ENCODE measurements around the gene AMBRA1. TPM values are rescaled to one million over a fixed set of nuclear protein-coding genes. Genes with fewer than 3 reads are reported as not detected.

The AMBRA1 gene
- total and polyA plus RNA-seq, 12 donors: 5.2 to 23.3 (median 16.0) TPM

DNA sequence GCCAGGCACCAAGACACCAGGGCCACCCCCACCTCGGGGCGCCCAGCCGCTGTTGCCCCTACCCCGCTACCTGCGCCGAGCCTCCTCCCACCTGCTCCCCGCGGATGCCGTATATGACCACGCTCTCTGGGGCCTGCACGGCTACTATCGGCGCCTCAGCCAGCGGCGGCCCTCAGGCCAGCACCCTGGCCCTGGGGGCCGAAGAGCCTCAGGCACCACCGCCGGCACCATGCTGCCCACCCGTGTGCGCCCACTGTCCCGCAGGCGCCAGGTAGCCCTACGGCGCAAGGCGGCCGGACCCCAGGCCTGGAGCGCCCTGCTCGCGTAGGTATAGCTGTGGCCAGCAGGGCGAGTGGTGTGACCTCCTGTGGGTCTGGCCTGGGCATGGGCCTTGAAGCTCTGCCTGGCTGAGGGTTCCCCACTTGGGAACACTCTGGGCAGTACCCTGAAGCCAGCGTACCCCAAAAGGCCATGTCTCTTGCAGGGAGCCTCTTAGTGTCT lies 227.1 kb downstream of the AMBRA1 start:
- 93% methylated on average over 31 of the region's 31 CpGs for WGBS, 2 donors
- no peak for TF ChIP-seq CTCF (IDR thresholded peaks at IDR 0.05)
- no peak for ATAC-seq
- Histone ChIP-seq H3K4me3 (no peak overlapping the region), H3K27me3 (no peaks in the 10 kb centered on the region), H3K27ac (peak overlapping the region in 5 of 10 donors; percentile 17 to 56 (median 40)), H3K4me1 (peaks cover 18 to 64% (median 51%) of the 10 kb centered on the region in 9 donors), H3K9me3 (no peaks in the 10 kb centered on the region), H3K36me3 (peaks cover 0 to 74% (median 32%) of the 10 kb centered on the region in 9 donors)
- intact Hi-C loops (cut with DNase I): loop anchor here in 1 of 10 donors (2.0 kb wide), 1 partner anchor 14 kb away; no protein-coding TSS in a partner anchor
- peak in 1 of 2 donors; percentile 17 for DNase-seq

DNA sequence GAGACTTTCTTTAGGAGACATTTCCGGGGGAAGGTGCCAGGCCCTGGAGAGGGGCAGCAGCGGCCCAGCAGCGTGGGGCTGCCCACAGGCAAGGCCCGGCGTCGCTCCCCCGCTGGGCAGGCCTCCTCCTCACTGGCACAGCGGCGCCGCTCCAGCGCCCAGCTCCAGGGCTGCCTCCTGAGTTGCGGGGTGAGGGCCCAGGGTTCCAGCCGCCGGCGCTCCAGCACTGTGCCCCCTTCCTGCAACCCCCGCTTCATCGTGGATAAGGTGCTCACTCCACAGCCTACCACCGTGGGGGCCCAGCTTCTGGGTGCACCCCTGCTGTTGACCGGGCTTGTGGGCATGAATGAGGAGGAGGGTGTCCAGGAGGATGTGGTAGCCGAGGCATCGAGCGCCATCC lies 227.6 kb downstream of the AMBRA1 start:
- 93 to 95% methylated on average over 22 of the region's 22 CpGs for WGBS, 2 donors
- ATAC-seq (no peak), DNase-seq (peak in 1 of 2 donors; percentile 15)
- Histone ChIP-seq H3K4me3 (no peak overlapping the region), H3K27me3 (no peaks in the 10 kb centered on the region), H3K27ac (peak overlapping the region in 3 of 10 donors; percentile 5 to 93 (median 21)), H3K36me3 (peaks cover 0 to 69% (median 27%) of the 10 kb centered on the region in 9 donors), H3K9me3 (no peaks in the 10 kb centered on the region), H3K4me1 (peaks cover 18 to 68% (median 54%) of the 10 kb centered on the region in 9 donors)
- intact Hi-C loops (cut with DNase I): loop anchor here in 1 of 10 donors (2.0 kb wide), 1 partner anchor 13 kb away; no protein-coding TSS in a partner anchor
- no peak for TF ChIP-seq CTCF (IDR thresholded peaks at IDR 0.05)

GRCh38 chr11:46364791-46365190 lies 229.0 kb downstream of the AMBRA1 start:
- no peak for TF ChIP-seq CTCF (IDR thresholded peaks at IDR 0.05)
- H3K4me1 ChIP-seq: peaks cover 25 to 78% (median 67%) of the 10 kb centered on the region in 9 donors
- no peak for ATAC-seq
- peak in 1 of 2 donors; percentile 9 for DNase-seq
- H3K9me3 ChIP-seq: no peaks in the 10 kb centered on the region
- H3K27ac ChIP-seq: peak overlapping the region in 7 of 10 donors; percentile 3 to 97 (median 93)
- H3K36me3 ChIP-seq: peaks cover 0 to 54% (median 14%) of the 10 kb centered on the region in 9 donors
- WGBS, 2 donors: 78 to 84% methylated on average over 3 of the region's 3 CpGs
- no peak overlapping the region for H3K4me3 ChIP-seq
- H3K27me3 ChIP-seq: no peaks in the 10 kb centered on the region
- intact Hi-C loops (cut with DNase I): loop anchor here in 1 of 10 donors (5.0 kb wide), 1 partner anchor 127 kb away; no protein-coding TSS in a partner anchor

- 86 to 87% methylated on average over 9 of the region's 9 CpGs for WGBS, 2 donors
- H3K27ac ChIP-seq: peak overlapping the region in 9 of 10 donors; percentile 91 to 97 (median 93)
- peaks cover 25 to 78% (median 68%) of the 10 kb centered on the region in 9 donors for H3K4me1 ChIP-seq
- DNase-seq (peak in 1 of 2 donors; percentile 9), ATAC-seq (no peak)
- peaks cover 0 to 47% (median 13%) of the 10 kb centered on the region in 9 donors for H3K36me3 ChIP-seq
- intact Hi-C loops (cut with DNase I): loop anchor here in 1 of 10 donors (5.0 kb wide), 1 partner anchor 127 kb away; no protein-coding TSS in a partner anchor
- H3K4me3 ChIP-seq: no peak overlapping the region
- H3K27me3 ChIP-seq: no peaks in the 10 kb centered on the region
- no peak for TF ChIP-seq CTCF (IDR thresholded peaks at IDR 0.05)
- no peaks in the 10 kb centered on the region for H3K9me3 ChIP-seq
Measured at GRCh38 chr11:46364056-46364455, 229.8 kb downstream of the AMBRA1 start.
